Caco-2 (cell line): ENCODE results near the gene GAB2. TPM values are rescaled to one million over a fixed set of nuclear protein-coding genes. Genes with fewer than 3 reads are reported as not detected.

Experiments used
- BruUV-seq: library from RNA; stranded (reverse); fragments of 400-500 nt; replicated peaks from 2 replicates; lab custom pipeline; 2021; lab: Mats Ljungman, UMichigan
- CTCF ChIA-PET: fragments of 300-600 bp; sonication (Branson Sonifier 250); formaldehyde crosslinking; loops from one replicate; lab custom pipeline; 2022; ENCODE audit warnings: antibody characterized with exemption; lab: Charles Lee
- POLR2A ChIA-PET: fragments of 300-600 bp; sonication (Branson Sonifier 250); formaldehyde crosslinking; loops from one replicate; lab custom pipeline; 2022; ENCODE audit warnings: antibody characterized with exemption; lab: Charles Lee
- DNase-seq, 2 experiments: peaks; one replicate each; pipeline versions ENCODE4 v3.0.0 to v3.0.0-alpha.2; 2020 to 2022
- H3K27me3 ChIP-seq: replicated peaks from 2 replicates; pipeline ENCODE4 v1.6.0; 2011; ENCODE audit warnings: low read length; ENCODE audit not compliant: control insufficient read depth, insufficient read depth
- H3K36me3 ChIP-seq: 2 replicates; pipeline ENCODE4 v1.5.1; 2011; ENCODE audit warnings: low read length; ENCODE audit not compliant: control insufficient read depth, insufficient read depth
- H3K4me1 ChIP-seq: fragments of 250-450 bp; sonication (Bioruptor Pico); 2 replicates; pipeline ENCODE4 v1.5.1; 2020; ENCODE audit warnings: mild to moderate bottlenecking
- H3K4me3 ChIP-seq: 2 replicates; pipeline ENCODE4 v1.5.1; 2011; ENCODE audit warnings: low read depth, mild to moderate bottlenecking, control low read depth, low read length
- H3K9me3 ChIP-seq: fragments of 250-450 bp; sonication (Bioruptor Pico); 2 replicates; pipeline ENCODE4 v1.5.1; 2020; ENCODE audit warnings: mild to moderate bottlenecking, moderate library complexity
- H3K27ac Mint-ChIP-seq: one replicate; pipeline ENCODE4 v1.8.0; 2022; ENCODE audit warnings: mixed read lengths; ENCODE audit not compliant: unreplicated experiment
- H3K27me3 Mint-ChIP-seq: one replicate; pipeline ENCODE4 v1.8.0; 2022; ENCODE audit warnings: mixed read lengths; ENCODE audit not compliant: insufficient read depth, unreplicated experiment
- H3K36me3 Mint-ChIP-seq: one replicate; pipeline ENCODE4 v1.8.0; 2022; ENCODE audit warnings: mild to moderate bottlenecking, mixed read lengths; ENCODE audit not compliant: insufficient read depth, unreplicated experiment
- H3K4me1 Mint-ChIP-seq: one replicate; pipeline ENCODE4 v1.8.0; 2022; ENCODE audit warnings: low read depth, mixed read lengths; ENCODE audit not compliant: unreplicated experiment
- H3K4me3 Mint-ChIP-seq: one replicate; pipeline ENCODE4 v1.8.0; 2022; ENCODE audit warnings: mild to moderate bottlenecking, moderate library complexity, mixed read lengths; ENCODE audit not compliant: unreplicated experiment
- H3K9me3 Mint-ChIP-seq: one replicate; pipeline ENCODE4 v1.8.0; 2022; ENCODE audit warnings: mixed read lengths; ENCODE audit not compliant: unreplicated experiment
- intact Hi-C: fragments of 100-400 bp; cut with micrococcal nuclease; formaldehyde crosslinking; loops from one replicate; pipeline ENCODE4 v1.10.0; 2022; ENCODE audit not compliant: unreplicated experiment
- total RNA-seq: library from RNA; stranded (reverse); gene quantifications from 2 replicates; pipeline ENCODE4 v1.2.3, GENCODE V29; 2022
- TF ChIP-seq, protein P1 (sequence below), 2 experiments: fragments of 200-600 bp in 1 of 2; IDR thresholded peaks; 1 replicate in 1 of 2; 2 replicates in 1 of 2; pipeline versions ENCODE4 v1.5.1 to v1.8.0; 2011 to 2022; ENCODE audit warnings: antibody characterized with exemption in 1 of 2, control low read depth in 1 of 2, inconsistent platforms in 1 of 2, low read depth in 1 of 2, low read length in 1 of 2, mild to moderate bottlenecking in 1 of 2, moderate library complexity in 1 of 2; ENCODE audit not compliant: insufficient read depth in 1 of 2, severe bottlenecking in 1 of 2, unreplicated experiment in 1 of 2

GAB2 gene
- total RNA-seq, 1 experiment from 2014 or later = 67.3 TPM

DNA sequence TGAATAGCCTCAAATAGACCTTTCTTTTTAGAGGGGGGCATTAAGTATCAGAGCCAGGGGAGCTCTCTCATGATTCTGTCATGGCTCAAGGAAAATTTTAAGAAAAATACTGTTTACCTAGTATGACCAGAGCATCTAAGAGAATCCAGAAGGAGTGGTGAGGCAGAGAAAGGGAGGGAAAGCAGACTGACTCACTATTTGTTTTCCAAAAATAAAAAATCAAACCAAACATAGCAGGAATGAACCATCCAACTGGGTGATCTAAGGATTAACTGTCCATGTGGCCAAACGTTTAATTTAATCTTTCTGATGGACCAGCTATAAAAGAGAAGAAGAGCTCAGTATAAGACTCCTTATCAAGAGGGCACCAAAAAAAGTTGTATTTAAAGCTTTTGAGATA is 70.8 kb downstream of the GAB2 start:
- H3K4me1 Mint-ChIP-seq = peaks cover 54% of the 10 kb centered on the region

DNA sequence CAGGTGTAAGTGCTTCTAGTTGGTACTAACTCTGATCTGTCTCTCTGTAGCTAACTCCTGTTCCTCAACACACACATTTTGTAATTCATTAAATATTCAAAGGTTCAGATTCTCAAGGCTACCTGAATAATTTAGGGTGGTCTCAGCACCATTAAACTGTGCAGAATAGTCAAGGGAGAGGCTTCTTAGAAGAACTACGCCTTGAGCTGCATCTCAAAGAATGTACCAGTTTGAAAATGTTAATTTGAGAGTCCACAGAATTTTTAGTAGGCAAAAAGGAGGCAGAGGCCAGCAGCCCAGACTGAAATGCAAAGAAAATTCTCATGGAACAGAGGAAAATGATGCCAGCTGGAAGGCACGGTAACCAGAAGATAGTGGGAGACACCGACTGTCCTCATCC is 72.2 kb downstream of the GAB2 start:
- POLR2A ChIA-PET = interaction anchor here (0.6 kb wide), 1 partner anchor 10 kb away, joined by 6 read pairs; no protein-coding TSS in a partner anchor

More for the DNA sequence above, 70.8 kb downstream of the GAB2 start:
- Mint-ChIP-seq H3K27ac (no peak overlapping the region), H3K36me3 (peaks cover 1% of the 10 kb centered on the region), H3K9me3 (no peaks in the 10 kb centered on the region), H3K4me3 (no peak overlapping the region), H3K27me3 (no peaks in the 10 kb centered on the region)
- no peak for DNase-seq
- no peaks in the 10 kb centered on the region for H3K27me3 ChIP-seq
- ChIA-PET CTCF (no interaction called here), POLR2A (no interaction called here)
- TF ChIP-seq, protein P1, sequence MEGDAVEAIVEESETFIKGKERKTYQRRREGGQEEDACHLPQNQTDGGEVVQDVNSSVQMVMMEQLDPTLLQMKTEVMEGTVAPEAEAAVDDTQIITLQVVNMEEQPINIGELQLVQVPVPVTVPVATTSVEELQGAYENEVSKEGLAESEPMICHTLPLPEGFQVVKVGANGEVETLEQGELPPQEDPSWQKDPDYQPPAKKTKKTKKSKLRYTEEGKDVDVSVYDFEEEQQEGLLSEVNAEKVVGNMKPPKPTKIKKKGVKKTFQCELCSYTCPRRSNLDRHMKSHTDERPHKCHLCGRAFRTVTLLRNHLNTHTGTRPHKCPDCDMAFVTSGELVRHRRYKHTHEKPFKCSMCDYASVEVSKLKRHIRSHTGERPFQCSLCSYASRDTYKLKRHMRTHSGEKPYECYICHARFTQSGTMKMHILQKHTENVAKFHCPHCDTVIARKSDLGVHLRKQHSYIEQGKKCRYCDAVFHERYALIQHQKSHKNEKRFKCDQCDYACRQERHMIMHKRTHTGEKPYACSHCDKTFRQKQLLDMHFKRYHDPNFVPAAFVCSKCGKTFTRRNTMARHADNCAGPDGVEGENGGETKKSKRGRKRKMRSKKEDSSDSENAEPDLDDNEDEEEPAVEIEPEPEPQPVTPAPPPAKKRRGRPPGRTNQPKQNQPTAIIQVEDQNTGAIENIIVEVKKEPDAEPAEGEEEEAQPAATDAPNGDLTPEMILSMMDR (IDR thresholded peaks at IDR 0.05; ENCODE audit: insufficient read depth in 1 of 2, low read depth in 1 of 2, low read length in 1 of 2, severe bottlenecking in 1 of 2, unreplicated experiment in 1 of 2) = no peak
- H3K4me1 ChIP-seq = peaks cover 22% of the 10 kb centered on the region
- no peaks in the 10 kb centered on the region for H3K9me3 ChIP-seq
- no peaks in the 10 kb centered on the region for H3K36me3 ChIP-seq
- BruUV-seq = no TSS peak
- intact Hi-C loops = no loop called here
- no peak overlapping the region for H3K4me3 ChIP-seq

DNA sequence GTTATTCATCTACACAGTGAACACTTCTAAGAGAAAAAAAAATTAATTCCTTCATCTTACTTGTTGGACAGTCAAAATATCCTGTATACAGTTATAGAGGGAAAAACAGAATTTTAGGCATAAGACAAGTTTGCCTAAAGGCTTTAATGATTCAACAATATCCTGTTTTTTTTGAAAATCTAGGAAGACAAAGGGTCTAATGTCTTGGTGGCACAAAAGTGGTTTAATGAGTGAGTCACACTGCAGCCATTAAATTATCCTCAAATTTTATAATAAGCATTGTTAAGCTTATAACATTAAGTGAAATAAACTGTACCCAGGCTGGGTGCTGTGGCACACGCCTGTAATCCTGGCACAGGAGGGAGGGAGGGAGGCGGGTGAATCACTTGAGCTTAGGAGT is 72.9 kb downstream of the GAB2 start:
- Mint-ChIP-seq H3K9me3 (no peaks in the 10 kb centered on the region), H3K27me3 (no peaks in the 10 kb centered on the region), H3K36me3 (peaks cover 5% of the 10 kb centered on the region), H3K27ac (no peak overlapping the region), H3K4me3 (no peak overlapping the region), H3K4me1 (peaks cover 43% of the 10 kb centered on the region)
- no peak for DNase-seq
- Histone ChIP-seq H3K4me3 (no peak overlapping the region), H3K9me3 (no peaks in the 10 kb centered on the region), H3K27me3 (no peaks in the 10 kb centered on the region), H3K36me3 (no peaks in the 10 kb centered on the region), H3K4me1 (peaks cover 12% of the 10 kb centered on the region)
- POLR2A ChIA-PET = interaction anchor here (0.6 kb wide), 1 partner anchor 11 kb away, joined by 6 read pairs; no protein-coding TSS in a partner anchor
- TF ChIP-seq, protein P1 (IDR thresholded peaks at IDR 0.05; ENCODE audit: insufficient read depth in 1 of 2, low read depth in 1 of 2, low read length in 1 of 2, severe bottlenecking in 1 of 2, unreplicated experiment in 1 of 2) = no peak
- BruUV-seq = no TSS peak
- CTCF ChIA-PET = no interaction called here
- intact Hi-C loops = no loop called here

More for the DNA sequence above, 72.2 kb downstream of the GAB2 start:
- no TSS peak for BruUV-seq
- intact Hi-C loops = no loop called here
- Mint-ChIP-seq H3K9me3 (no peaks in the 10 kb centered on the region), H3K4me1 (peaks cover 44% of the 10 kb centered on the region), H3K27ac (no peak overlapping the region), H3K36me3 (peaks cover 5% of the 10 kb centered on the region), H3K27me3 (no peaks in the 10 kb centered on the region), H3K4me3 (no peak overlapping the region)
- CTCF ChIA-PET = interaction anchor here (0.5 kb wide), 1 partner anchor 240 kb away, joined by 3 read pairs; no protein-coding TSS in a partner anchor
- H3K4me3 ChIP-seq = no peak overlapping the region
- H3K27me3 ChIP-seq = no peaks in the 10 kb centered on the region
- H3K36me3 ChIP-seq = no peaks in the 10 kb centered on the region
- no peaks in the 10 kb centered on the region for H3K9me3 ChIP-seq
- DNase-seq = no peak
- TF ChIP-seq, protein P1 (IDR thresholded peaks at IDR 0.05; ENCODE audit: insufficient read depth in 1 of 2, low read depth in 1 of 2, low read length in 1 of 2, severe bottlenecking in 1 of 2, unreplicated experiment in 1 of 2) = no peak
- peaks cover 18% of the 10 kb centered on the region for H3K4me1 ChIP-seq
